D721Med (cell line): Measurements from ENCODE around the gene METTL27.
"Not testable (repeated sequence)": the region's sequence is repeated elsewhere in the genome, so short reads cannot be mapped to it uniquely, and the experiment has no call there.

Experiments
- DNase-seq: peaks from one replicate; pipeline ENCODE4 v3.0.0; 2011; ENCODE audit warnings: low spot score; ENCODE audit not compliant: insufficient read length
- FAIRE-seq: peaks from 2 replicates; lab custom pipeline; 2011; peaks lifted over from hg19 to GRCh38; lab: Jason Lieb, UNC
- TF ChIP-seq, protein P1 (sequence below): IDR thresholded peaks from 2 replicates; pipeline ENCODE4 v1.5.1; 2012; ENCODE audit warnings: mild to moderate bottlenecking, control low read depth; ENCODE audit not compliant: insufficient read depth; ENCODE audit errors: missing control alignments

The METTL27 gene

GRCh38 chr7:73851410-73852338 lies 9.4 kb upstream of the METTL27 start:
- DNase-seq = no peak
- TF ChIP-seq, protein P1, sequence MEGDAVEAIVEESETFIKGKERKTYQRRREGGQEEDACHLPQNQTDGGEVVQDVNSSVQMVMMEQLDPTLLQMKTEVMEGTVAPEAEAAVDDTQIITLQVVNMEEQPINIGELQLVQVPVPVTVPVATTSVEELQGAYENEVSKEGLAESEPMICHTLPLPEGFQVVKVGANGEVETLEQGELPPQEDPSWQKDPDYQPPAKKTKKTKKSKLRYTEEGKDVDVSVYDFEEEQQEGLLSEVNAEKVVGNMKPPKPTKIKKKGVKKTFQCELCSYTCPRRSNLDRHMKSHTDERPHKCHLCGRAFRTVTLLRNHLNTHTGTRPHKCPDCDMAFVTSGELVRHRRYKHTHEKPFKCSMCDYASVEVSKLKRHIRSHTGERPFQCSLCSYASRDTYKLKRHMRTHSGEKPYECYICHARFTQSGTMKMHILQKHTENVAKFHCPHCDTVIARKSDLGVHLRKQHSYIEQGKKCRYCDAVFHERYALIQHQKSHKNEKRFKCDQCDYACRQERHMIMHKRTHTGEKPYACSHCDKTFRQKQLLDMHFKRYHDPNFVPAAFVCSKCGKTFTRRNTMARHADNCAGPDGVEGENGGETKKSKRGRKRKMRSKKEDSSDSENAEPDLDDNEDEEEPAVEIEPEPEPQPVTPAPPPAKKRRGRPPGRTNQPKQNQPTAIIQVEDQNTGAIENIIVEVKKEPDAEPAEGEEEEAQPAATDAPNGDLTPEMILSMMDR = no peak
- no peak for FAIRE-seq

GRCh38 chr7:73850781-73851207 lies 8.5 kb upstream of the METTL27 start:
- no peak for FAIRE-seq
- no peak for DNase-seq
- TF ChIP-seq, protein P1 = no peak

GRCh38 chr7:73847941-73848723 lies 5.8 kb upstream of the METTL27 start:
- TF ChIP-seq, protein P1 = no peak
- no peak for DNase-seq
- no peak for FAIRE-seq

GRCh38 chr7:73845701-73846195 lies 3.4 kb upstream of the METTL27 start:
- FAIRE-seq, DNase-seq: not testable (repeated sequence)

DNA sequence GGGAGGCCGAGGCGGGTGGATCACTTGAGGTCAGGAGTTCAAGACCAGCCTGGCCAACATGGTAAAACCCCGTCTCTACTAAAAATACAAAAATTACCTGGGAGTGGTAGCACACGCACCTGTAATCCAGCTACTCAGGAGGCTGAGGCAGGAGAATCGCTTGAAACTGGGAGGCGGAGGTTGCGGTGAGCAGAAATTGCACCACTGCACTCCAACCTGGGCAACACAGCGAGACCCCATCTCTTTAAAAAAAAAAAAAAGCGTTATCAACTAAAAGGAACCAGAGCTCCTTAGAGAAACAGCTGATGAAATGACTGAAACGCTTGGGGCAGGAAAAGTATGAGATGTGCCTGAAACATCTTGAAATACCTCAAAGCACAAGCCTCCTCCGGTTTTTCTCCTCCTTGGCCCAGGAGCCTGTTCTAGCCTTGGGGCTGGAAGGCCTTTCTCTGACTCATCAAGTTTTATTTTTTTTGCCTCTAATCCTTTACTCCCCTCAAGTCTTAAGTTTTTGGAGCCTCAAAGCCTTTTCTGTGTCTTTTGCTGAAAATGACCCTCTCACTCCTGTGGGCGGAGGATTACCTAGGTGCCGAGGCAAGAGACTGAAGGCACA lies 2.6 kb upstream of the METTL27 start:
- TF ChIP-seq, protein P1 = no peak
- DNase-seq (no peak), FAIRE-seq (no peak)

GRCh38 chr7:73844131-73844547 lies 1.8 kb upstream of the METTL27 start:
- FAIRE-seq (no peak), DNase-seq (no peak)
- TF ChIP-seq, protein P1 = no peak

DNA sequence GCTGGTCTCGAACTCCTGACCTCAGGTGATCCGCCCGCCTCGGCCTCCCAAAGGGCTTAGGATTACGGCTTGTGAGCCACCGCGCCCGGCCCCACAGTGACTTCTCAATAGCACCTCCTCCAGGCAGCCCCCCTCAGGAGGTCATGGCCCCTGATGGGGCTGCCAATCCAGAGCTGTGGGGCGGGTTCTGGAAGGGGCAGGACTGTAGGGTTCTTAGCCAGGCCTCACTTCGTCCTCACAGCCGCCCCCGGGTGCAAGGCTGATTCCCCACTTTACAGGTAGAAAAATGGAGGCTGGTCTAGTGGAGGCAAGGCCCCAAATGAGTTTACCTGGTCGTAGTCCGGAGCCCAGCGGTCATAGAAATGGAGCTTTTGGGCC lies 638 bp downstream of the METTL27 start:
- DNase-seq (no peak), FAIRE-seq (no peak)
- TF ChIP-seq, protein P1 = no peak
